ENCODE results near the gene VSIG2.

The VSIG2 gene

GRCh38 chr11:124763156-124763947 is 11.3 kb upstream of the VSIG2 start:
- DNase-seq (ENCODE audit: low read depth in 2 of 2): peak; percentile 68 to 86

GRCh38 chr11:124762624-124763155 is 10.6 kb upstream of the VSIG2 start:
- no peak for DNase-seq (ENCODE audit: low read depth in 2 of 2)

GRCh38 chr11:124762105-124762623 is 10.1 kb upstream of the VSIG2 start, which contains the start of gene ESAM:
Gene ESAM, minus strand, starts transcription at chr11:124762290. Its CDS starts 136 bp downstream, at chr11:124762154.
- DNase-seq (ENCODE audit: low read depth in 2 of 2): peak in 1 of 2 donors; percentile 48

GRCh38 chr11:124761301-124762104 is 9.4 kb upstream of the VSIG2 start:
- DNase-seq (ENCODE audit: low read depth in 2 of 2): no peak

- DNase-seq (ENCODE audit: low read depth in 2 of 2): no peak
These were observed 8.8 kb upstream of the VSIG2 start for GRCh38 chr11:124760806-124761205.

GRCh38 chr11:124760205-124760652 is 8.2 kb upstream of the VSIG2 start:
- DNase-seq (ENCODE audit: low read depth in 2 of 2): no peak

- no peak for DNase-seq (ENCODE audit: low read depth in 2 of 2)
These were observed 7.5 kb upstream of the VSIG2 start for GRCh38 chr11:124759266-124760204.

- peak in 1 of 2 donors; percentile 41 for DNase-seq (ENCODE audit: low read depth in 2 of 2)
These were observed 6.6 kb upstream of the VSIG2 start for GRCh38 chr11:124758355-124759265.

GRCh38 chr11:124757320-124757719 is 5.3 kb upstream of the VSIG2 start:
- DNase-seq (ENCODE audit: low read depth in 2 of 2): no peak

GRCh38 chr11:124756753-124757227 is 4.7 kb upstream of the VSIG2 start:
- DNase-seq (ENCODE audit: low read depth in 2 of 2): no peak

GRCh38 chr11:124756033-124756752 is 4.1 kb upstream of the VSIG2 start:
- DNase-seq (ENCODE audit: low read depth in 2 of 2): no peak

- DNase-seq (ENCODE audit: low read depth in 2 of 2): no peak
These were observed 2.7 kb upstream of the VSIG2 start for GRCh38 chr11:124754710-124755109.

GRCh38 chr11:124754309-124754708 is 2.3 kb upstream of the VSIG2 start:
- no peak for DNase-seq (ENCODE audit: low read depth in 2 of 2)

- DNase-seq (ENCODE audit: low read depth in 2 of 2): no peak
These were observed 1.6 kb upstream of the VSIG2 start for GRCh38 chr11:124753624-124754023.

- DNase-seq (ENCODE audit: low read depth in 2 of 2): no peak
These were observed 1.1 kb upstream of the VSIG2 start for GRCh38 chr11:124753205-124753604.

GRCh38 chr11:124752471-124753102 is 532 bp upstream of the VSIG2 start:
- DNase-seq (ENCODE audit: low read depth in 2 of 2): no peak

- no peak for DNase-seq (ENCODE audit: low read depth in 2 of 2)
These were observed 689 bp downstream of the VSIG2 start for GRCh38 chr11:124751391-124751740.

- DNase-seq (ENCODE audit: low read depth in 2 of 2): no peak
These were observed 2.1 kb downstream of the VSIG2 start for GRCh38 chr11:124749912-124750311.
